ENCODE data around the gene OSCP1.
"Not testable (repeated sequence)": the region's sequence is repeated elsewhere in the genome, so short reads cannot be mapped to it uniquely, and the experiment has no call there.

The OSCP1 gene

GRCh38 chr1:36493524-36493923 is 43.3 kb upstream of the OSCP1 start:
- DNase-seq (ENCODE audit: low read depth in 1 of 2, low spot score in 1 of 2) = no peak
- no peak for TF ChIP-seq CTCF (IDR thresholded peaks at IDR 0.05; ENCODE audit: insufficient read depth, low read length)
- no peak for TF ChIP-seq SPI1 (IDR thresholded peaks at IDR 0.05; ENCODE audit: borderline replicate concordance, low read depth)
- no peak for TF ChIP-seq REST (IDR thresholded peaks at IDR 0.05; ENCODE audit: insufficient replicate concordance, low read depth)
- no peak for TF ChIP-seq POLR2AphosphoS5 (IDR thresholded peaks at IDR 0.05; ENCODE audit: low read depth)
- TF ChIP-seq GABPA (IDR thresholded peaks at IDR 0.05; ENCODE audit: low read depth) = no peak
- Histone ChIP-seq H3K4me3 (replicated peaks; ENCODE audit: insufficient read depth, low read length) (no peak overlapping the region), H3K27me3 (ENCODE audit: insufficient read depth, poor library complexity, severe bottlenecking) (no peaks in the 10 kb centered on the region), H3K27ac (replicated peaks) (no peak overlapping the region)

GRCh38 chr1:36492491-36492890 is 42.2 kb upstream of the OSCP1 start:
- Histone ChIP-seq H3K4me3 (replicated peaks; ENCODE audit: insufficient read depth, low read length) (no peak overlapping the region), H3K27me3 (ENCODE audit: insufficient read depth, poor library complexity, severe bottlenecking) (no peaks in the 10 kb centered on the region), H3K27ac (replicated peaks) (no peak overlapping the region)
- TF ChIP-seq REST (IDR thresholded peaks at IDR 0.05; ENCODE audit: insufficient replicate concordance, low read depth) (no peak), POLR2AphosphoS5 (IDR thresholded peaks at IDR 0.05; ENCODE audit: low read depth) (no peak), GABPA (IDR thresholded peaks at IDR 0.05; ENCODE audit: low read depth) (no peak), SPI1 (IDR thresholded peaks at IDR 0.05; ENCODE audit: borderline replicate concordance, low read depth) (no peak), CTCF (IDR thresholded peaks at IDR 0.05; ENCODE audit: insufficient read depth, low read length) (no peak)
- no peak for DNase-seq (ENCODE audit: low read depth in 1 of 2, low spot score in 1 of 2)

GRCh38 chr1:36489258-36490051 is 39.2 kb upstream of the OSCP1 start:
- peak overlapping the region; percentile 28 for H3K27ac ChIP-seq (replicated peaks)
- DNase-seq (ENCODE audit: low read depth in 1 of 2, low spot score in 1 of 2) = peak in 1 of 2 experiments; percentile 49
- not testable (repeated sequence) for H3K27me3 ChIP-seq (ENCODE audit: insufficient read depth, poor library complexity, severe bottlenecking); H3K4me3 ChIP-seq (replicated peaks; ENCODE audit: insufficient read depth, low read length)
- peak; percentile 81 for TF ChIP-seq SPI1 (IDR thresholded peaks at IDR 0.05; ENCODE audit: borderline replicate concordance, low read depth)

GRCh38 chr1:36487906-36488305 is 37.7 kb upstream of the OSCP1 start:
- Histone ChIP-seq H3K4me3 (replicated peaks; ENCODE audit: insufficient read depth, low read length) (no peak overlapping the region), H3K27me3 (ENCODE audit: insufficient read depth, poor library complexity, severe bottlenecking) (no peaks in the 10 kb centered on the region), H3K27ac (replicated peaks) (peak overlapping the region; percentile 91)
- TF ChIP-seq GABPA (IDR thresholded peaks at IDR 0.05; ENCODE audit: low read depth) (no peak), CTCF (IDR thresholded peaks at IDR 0.05; ENCODE audit: insufficient read depth, low read length) (no peak), SPI1 (IDR thresholded peaks at IDR 0.05; ENCODE audit: borderline replicate concordance, low read depth) (no peak), POLR2AphosphoS5 (IDR thresholded peaks at IDR 0.05; ENCODE audit: low read depth) (no peak), REST (IDR thresholded peaks at IDR 0.05; ENCODE audit: insufficient replicate concordance, low read depth) (no peak)
- no peak for DNase-seq (ENCODE audit: low read depth in 1 of 2, low spot score in 1 of 2)

GRCh38 chr1:36487336-36487725 is 37.1 kb upstream of the OSCP1 start:
- H3K4me3 ChIP-seq (replicated peaks; ENCODE audit: insufficient read depth, low read length); H3K27me3 ChIP-seq (ENCODE audit: insufficient read depth, poor library complexity, severe bottlenecking); DNase-seq (ENCODE audit: low read depth in 1 of 2, low spot score in 1 of 2): not testable (repeated sequence)

More at GRCh38 chr1:36487336-36487725, 37.1 kb upstream of the OSCP1 start:
- peak overlapping the region; percentile 91 for H3K27ac ChIP-seq (replicated peaks)
